CD4-positive, alpha-beta T cell treated with Interleukin-6 for 4 hours (primary cell): ENCODE data around the gene C11orf86.
"Not testable (repeated sequence)": the region's sequence is repeated elsewhere in the genome, so short reads cannot be mapped to it uniquely, and the experiment has no call there.

Experiments
- DNase-seq: peaks from one replicate; pipeline ENCODE4 v3.0.0-alpha.2; 2020; ENCODE audit warnings: mixed read lengths

The C11orf86 gene, protein sequence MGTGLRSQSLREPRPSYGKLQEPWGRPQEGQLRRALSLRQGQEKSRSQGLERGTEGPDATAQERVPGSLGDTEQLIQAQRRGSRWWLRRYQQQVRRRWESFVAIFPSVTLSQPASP

DNA sequence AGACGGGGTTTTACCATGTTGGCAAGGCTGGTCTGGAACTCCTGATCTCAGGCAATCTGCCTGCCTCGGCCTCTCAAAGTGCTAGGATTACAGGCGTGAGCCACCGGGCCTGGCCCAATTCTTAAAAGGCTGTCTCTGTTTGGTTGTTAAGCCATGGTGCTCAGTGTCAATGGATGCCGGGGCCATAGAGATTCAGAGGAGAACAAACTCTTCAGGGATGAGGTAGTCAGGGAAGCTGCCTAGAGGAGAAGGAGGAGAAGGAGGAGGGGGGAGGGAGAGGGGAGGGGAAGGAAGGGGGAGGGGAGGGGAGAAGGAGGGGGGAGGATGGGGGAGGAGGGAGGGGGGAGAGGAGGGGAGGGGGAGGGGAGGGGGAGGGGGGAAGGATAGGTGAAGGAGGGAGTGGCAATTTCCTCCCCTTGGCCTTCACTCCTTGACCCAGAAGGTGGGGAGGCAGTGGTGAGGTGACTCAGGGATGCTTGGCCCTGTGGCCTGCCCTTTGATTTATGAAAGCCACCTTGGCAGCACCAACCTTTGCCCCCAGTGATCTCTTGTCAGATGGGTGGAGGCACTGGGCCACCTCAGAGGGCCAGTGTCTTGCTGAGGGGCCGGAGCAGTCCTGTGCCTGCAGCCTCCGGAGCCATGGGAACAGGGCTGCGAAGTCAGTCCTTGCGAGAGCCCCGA lies at the start of gene C11orf86:
C11orf86 (plus strand) TSS at position 581 of the 681 bp plus-strand sequence; CDS start at position 640, 59 bp downstream.
- DNase-seq = no peak

DNA sequence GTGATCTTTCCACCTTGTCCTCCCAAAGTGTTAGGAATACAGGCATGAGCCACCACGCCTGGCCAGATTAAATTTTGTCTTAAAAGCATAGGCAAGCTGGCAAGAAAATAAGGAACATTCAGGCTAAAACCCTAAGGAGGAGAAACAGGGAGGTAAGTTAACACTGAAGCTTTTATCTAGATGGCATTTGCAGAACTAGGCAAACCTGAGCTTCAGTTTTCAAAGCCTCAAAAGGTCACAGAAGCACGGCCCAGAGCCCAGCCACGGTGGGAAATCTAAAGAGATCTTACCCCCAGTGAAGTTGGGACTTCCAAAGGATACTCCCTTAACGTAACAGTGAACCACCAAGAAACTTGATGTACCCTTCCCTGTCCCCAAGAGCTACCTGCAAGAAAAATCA lies 45.4 kb upstream of the C11orf86 start:
- DNase-seq = no peak

DNA sequence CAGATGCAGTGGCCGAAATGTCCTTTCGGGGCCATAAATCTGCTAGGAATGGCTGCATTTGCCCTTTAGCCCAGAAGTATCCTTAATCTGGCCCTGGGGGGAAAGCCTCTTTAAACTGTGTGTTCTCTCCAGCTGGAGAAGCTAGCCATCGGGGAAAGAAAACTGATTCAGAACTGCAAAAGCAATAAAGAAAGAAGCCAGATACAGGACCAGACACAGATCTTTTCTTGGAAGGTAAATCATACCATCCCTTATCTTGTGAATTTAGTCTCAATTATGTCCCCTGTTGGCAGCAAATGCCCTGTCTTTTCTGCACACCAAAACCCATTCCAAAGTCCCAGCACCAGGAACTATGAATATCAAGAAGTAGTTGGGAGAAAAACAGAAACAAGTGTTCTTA lies 42.6 kb upstream of the C11orf86 start:
- no peak for DNase-seq

DNA sequence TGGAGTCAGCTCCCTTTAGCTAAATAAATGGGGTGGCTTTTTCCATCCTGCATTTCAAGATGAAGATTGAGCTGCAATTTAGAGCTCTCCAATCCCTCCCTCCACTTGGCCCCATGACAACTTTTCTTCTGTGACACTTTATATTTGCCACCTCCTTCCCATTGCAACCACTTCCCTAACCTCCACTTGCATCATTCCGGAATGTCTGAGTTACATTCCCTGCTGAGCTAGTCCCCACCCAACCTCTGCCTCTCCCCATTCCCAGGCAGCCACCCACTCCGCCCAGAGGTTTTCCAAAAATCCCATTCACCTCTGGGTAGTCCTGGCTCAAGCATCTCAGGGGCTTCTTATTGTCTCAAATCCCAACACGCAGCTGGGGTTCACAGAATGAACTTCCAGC lies 41.6 kb upstream of the C11orf86 start:
- DNase-seq = no peak

DNA sequence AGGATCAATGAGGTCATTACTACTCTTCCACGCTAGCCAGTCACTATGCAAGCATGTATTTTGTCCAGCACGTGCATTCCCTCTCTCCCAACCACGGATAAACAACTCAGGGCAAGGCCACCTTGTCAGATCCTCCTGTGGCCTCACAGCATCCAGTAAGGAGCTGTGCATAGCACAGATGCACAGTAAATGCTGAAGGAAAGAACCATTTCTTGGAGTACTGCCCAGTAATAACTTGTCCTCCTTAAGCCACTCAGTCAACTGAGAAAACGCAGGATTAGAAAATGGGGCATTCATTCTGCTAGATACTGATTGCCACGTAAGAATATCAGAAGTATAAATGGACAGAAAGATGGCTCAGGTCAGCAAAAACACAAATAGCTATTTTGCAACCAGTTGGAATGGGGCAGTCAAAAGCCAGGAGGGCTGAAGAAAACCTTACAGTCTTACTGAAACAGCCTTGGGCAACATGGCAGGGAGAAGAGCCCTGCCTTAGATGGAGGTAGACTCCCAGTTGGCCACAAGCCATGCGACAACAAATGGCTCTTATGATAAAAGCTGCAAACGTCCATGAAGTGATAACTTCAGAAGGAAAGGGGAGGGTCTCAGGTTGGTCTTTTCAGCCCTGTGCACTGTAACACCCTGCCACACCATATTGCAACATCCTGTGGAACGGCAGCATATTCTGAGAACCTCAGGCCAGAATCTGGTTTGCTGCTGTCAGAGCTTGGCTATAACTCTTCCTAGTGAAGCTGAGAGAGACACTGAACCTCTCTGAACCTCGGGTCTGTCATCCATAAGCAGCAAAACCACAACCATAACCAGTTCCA lies 39.9 kb upstream of the C11orf86 start:
- no peak for DNase-seq

DNA sequence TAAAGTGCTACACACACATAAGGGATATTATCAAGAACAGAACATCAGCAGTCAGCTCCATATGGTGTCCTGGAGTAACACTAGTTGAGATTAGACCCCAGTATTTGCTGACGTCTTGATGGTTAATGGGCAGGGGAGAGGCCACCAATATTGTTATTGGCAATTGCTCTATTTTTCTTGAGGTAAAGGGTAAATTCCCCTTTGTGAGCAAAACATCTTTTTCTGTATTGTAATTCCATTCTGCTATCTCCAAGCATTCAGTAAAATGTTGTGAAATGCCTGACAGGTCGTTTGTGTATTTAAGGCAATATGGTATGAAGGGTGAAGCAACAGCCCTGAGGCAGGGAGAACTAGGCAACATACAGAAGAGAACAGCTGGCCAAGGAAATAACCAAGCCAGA lies 38.8 kb upstream of the C11orf86 start:
- no peak for DNase-seq

DNA sequence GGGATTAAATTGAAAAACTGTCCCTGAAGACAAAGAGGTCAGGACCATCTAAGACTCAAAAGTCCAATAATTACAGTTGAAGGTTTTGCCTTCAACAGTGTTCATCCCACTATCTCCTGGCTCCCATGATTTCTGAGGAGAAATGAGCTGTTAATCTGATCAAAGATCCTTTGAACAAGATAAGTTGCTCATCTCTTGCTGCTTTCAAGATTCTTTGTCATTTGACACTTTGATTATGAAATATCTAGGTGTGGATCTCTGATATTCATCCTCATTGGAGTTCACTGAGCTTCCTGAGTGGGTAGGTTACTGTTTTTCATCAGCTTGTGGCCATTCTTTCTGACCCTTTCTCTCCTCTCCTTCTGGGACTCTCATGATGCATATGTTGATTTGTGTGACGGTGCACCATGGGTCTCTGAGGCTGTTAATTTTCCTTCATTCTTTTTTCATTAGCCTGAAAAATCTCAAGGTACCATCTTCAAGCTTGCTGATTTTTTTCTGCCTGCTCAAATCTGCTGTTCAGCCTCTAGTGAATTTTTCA lies 37.8 kb upstream of the C11orf86 start:
- no peak for DNase-seq

DNA sequence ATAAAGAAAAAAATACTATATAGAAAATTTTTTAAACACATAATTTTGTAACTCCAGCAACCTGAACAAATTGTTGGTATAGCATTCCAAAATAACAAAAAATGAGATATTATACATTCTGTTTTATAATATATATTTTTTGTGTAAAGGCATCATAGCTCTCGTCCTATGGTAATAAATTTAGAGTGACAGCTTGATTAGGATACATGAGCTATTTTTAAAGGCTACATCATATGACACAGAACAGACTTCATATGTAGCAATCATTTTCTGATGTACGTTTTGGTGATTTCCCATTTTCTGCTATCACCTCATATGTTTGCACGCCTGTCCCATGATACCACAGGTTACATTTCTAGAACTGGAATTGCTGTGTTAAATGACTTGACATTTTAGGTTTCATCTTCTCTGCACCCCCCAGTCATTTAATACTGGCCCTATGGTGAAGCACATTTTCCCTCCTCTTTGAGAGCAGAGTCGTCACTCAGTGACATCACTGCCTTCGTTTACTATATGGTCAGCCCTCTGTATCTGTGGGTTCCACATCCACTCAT lies 36.4 kb upstream of the C11orf86 start:
- no peak for DNase-seq

DNA sequence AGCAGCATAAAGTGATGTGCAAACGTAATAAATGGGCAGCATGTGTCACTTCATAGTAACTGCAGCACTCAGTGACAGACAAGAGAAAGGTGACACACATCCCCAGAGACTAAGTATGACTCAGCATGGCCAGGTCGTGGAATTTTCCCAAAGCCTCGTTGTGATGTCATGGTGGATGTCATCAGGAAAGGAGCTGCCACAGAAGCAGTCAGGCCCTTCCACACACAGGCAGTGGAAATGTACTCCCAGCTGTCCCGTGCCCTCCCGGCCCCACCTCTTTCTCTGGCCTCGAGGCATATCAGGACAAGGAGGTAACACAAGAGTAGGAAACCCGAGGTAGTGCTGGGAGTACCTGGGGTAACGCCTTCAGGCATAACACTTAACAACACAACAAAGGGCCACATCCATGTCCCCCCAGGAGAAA lies 25.0 kb upstream of the C11orf86 start:
- no peak for DNase-seq

DNA sequence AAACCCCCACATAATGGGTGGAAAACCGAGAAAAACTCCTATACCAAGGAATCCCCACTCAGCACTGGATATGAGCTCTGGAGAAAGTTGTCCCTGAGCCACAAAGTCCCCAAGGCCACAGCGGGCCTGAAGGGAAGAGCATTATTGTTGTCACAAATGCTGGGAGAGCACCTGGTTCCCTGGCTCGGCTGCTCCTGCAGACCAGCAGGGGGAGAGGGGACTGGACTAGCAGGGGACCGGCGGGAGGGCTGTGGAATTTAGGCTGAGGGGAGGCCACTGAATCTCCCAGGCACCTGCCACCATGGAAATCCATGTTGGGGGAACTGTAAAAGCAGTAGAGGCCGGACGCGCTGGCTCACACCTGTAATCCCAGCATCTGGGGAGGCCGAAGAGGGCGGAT lies 24.0 kb upstream of the C11orf86 start:
- no peak for DNase-seq

DNA sequence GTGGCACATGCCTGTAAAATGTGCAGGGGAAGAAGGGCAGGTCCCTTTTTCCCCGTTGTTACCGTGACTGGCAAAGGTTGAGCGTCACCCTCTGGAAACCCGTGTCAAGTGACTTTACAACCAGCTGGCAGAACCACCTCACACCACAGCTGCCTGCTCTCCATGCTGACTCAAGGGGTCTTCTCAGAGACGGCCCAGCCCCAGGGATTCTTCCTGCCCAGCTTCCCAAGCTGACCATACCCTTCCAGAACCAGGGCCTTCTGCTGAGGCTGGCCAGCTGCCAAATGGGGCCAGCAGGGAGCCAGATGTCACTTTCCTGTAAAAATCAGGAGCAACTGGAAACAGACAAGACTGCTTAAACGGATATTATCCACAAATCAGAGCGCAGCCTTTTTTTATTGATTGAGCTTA lies 23.2 kb upstream of the C11orf86 start:
- no peak for DNase-seq

DNA sequence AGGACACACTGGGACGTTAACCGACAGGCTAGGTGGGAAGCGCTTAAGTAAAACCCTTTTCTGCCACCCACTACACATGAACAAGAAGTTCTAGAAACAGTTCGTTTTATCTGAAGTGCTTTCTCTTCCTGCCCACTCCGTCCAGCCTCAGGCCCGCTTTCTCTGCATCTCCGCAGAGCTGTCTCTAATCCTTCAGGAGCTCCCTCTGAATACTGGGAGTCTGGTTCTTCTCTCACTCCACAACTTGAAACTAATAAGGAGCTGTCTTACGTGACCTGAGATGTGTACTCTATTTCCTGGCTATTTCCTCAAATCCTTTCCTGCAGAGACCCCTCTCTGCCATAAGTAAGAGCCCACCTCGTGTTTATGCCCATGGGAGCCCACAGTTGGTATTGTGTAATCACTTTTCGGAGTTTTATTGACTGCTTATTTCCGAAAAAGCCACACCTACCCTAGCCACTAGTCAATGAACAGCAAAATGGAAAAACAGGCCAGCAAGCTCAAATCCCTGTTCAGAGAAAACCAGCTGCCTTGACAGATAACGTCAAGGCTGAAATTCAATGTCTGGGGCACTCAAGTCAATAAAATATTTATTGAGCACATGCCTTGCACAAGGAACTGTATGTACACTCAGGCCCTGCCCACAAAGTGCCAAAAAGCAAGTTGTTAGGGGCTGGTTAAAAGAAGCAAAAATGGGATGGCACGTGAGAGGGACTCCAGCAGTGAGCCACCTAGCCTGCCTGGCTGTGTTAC lies 21.8 kb upstream of the C11orf86 start:
- DNase-seq = no peak

DNA sequence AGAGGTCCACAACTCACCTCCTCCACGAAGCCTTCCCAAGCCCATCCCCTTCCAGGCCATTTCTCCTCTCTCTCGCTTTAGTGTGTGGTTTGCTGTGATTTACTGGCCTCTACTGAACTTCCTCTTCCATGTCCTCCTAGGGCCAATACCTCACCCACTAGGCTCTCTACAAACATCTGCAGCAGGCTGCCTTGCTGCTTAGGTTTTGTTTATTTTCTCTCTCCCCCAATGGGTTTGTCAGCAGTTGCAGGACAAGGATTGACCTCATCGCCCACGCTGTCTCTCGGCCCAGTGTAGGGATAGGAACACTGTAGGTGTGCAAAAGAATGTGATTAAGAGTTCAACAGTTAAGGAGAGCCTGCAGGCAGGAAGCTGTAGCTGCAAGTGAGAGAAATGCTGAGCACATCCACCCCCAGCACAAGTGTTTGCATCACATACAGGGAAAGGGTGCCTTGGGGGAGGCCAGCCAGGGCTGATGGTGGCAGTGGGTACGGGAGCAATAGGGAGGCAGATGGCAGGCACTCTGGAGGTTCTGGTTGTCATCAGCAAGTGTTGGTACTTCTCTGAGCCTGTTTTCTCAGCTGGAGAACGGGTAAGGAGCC lies 18.3 kb upstream of the C11orf86 start:
- DNase-seq = no peak

DNA sequence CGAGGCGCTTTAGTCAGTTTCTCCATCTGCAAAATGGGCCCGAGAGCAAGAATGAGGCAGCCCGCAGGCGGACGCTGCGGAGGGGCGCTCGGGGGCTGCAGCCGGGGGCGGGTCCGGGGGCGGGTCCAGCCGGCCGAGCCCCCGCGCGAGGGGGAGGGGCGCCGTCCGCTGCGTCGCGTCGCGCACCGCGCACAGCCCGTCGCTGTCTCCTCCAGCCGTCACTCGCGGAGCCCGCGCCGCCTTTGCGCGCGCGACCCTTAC lies 17.2 kb upstream of the C11orf86 start:
- DNase-seq = no peak

DNA sequence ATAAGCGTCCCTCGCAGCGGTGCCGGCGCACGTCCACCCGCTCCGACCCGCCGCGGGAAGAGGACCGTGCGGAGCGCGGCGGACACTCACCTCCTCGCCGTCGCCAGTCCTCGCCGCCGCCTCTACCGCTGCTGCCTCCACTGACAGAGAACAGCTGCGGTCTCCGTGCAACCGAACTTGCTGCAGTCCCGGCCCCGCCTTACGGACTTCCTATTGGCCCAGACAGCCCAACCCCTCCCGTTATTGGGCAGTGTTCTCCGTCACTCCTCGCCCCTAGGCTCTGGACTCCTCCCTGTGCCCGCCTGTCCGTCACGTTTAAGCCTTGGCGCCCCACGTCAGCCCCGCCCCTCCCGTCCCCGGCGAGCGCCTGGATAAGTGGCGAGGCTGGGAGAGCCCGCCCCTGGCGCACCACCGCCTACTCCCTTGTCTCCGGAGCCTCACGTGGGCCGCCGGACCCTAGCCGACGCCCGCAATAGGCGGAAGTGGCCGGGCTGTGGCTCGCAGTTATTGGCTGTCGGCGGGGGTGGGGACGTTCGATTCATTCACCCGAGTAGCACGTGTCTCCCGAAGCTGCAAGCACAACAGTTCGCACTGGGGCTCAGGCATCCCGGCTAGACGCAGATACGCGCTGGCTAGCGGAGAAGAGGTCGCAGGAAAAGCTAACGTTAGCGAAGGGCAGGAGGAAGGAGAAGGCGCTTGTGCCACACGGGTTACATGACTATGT lies 16.7 kb upstream of the C11orf86 start, which contains the start of gene PC:
PC (minus strand) TSS at position 152 of the 724 bp plus-strand sequence. CDS start 86,224 bp downstream, outside the sequence.
- DNase-seq = peak; percentile 99

DNA sequence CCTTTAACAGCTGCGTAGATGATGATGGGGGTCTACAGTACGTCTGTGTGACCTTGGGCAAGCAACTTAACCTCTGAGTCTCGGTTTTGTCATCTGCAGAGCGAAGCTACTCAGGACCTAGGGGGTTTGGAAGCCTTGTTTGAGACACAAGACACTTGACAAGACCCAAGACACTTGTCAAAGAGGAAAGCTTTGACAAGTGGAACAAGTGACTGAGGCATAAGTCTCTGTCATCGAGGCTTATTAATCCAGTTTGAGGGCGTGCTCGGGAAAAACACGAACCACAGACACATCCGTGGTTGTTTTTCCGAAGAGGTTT lies 16.2 kb upstream of the C11orf86 start:
- no peak for DNase-seq

DNA sequence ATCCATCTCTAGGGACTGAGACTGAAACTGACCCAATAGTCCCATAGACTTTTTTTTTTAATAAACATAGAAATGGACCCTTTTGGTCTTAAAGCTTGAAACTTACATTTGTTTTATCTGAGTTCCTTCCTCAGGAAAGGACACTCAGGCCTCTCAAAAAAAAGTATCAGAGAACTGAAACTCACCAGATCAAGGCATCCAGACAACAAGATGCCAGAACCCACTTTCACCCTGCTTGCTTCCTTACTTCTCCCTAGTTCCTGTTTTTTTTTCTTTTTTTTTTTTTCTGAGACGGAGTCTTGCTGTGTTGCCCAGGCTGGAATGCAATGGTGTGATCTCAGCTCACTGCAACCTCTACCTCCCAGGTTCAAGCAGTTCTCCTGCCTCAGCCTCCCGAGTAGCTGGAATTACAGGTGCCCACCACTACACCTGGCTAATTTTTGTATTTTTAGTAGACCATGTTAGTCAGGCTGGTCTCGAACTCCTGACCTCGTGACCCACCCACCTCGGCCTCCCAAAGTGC lies 13.4 kb upstream of the C11orf86 start:
- DNase-seq = not testable (repeated sequence)

DNA sequence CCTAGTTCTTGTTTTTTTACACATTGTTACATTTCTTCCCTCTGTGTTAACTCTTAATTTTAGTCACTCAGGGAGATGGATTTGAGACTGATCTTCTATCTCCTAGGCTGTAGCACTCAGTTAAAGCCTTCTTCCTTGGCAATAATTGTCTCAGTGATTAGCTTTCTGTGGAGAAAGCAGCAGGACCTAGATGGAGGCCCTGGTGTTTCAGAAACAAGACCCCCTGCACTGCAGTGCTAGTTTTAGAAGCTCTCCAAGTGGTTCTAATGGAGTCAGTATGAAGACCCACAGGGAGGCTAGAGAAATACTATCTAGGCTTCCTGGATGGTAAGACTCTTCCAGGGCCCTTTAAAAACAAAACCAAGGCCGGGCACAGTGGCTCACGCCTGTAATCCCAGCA lies 12.9 kb upstream of the C11orf86 start:
- DNase-seq = no peak

DNA sequence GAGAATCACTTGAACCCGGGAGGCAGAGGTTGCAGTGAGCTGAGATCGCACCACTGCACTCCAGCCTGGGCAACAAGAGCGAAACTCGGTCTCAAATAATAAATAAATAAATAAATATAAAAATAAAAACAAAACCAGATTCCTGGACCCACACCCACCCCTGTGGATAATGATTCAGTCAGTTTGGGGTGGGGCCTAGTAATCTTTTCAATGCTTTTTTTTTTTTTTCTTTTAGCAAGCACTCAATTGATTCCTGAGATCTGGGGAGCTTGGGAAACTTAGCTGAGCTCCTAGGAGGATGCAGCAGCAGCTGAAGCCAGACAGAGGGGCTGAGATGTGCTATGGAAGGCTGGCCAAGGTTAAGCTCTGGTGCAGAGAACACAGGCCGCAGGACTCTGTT lies 12.3 kb upstream of the C11orf86 start:
- DNase-seq = no peak

DNA sequence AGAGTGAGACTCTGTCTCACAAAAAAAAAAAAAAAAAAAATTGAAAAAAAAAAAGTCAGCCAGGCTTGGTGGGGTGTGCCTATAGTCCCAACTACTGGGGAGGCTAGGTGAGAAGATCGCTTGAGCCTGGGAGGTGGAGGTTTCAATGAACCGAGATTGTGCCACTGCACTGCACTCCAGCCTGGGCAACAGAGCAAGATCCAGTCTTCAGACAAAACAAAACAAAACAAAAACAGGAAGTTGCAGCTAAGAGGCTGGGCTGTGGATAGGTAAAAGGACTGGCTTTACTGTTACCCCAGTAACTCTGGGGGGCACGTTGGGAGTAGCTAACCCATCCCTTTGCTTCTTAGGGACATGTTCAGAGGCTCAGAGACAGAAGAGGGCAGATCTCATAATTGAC lies 10.6 kb upstream of the C11orf86 start:
- no peak for DNase-seq

DNA sequence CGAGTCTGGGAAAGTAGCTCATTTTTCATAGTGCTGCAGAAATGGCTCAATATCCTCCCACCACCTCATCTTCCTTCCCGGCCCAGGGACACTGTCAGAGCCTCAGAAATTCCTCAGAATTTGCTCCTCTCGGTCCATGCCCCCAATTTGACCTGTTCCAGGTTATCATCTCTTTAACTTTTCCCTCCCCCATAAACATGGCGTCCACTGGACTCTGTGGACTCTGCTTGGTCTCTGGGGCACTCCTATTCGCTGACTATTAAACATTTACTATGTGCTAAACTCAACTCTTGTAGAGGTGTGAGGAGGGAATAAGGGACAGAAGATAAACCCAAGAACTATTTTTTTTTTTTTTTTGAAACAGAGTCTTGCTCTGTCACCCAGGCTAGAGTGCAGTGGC lies 8.8 kb upstream of the C11orf86 start:
- no peak for DNase-seq
